ENCODE results near the gene LRRC73.

GRCh38 chr6:43515808-43516207 lies 5.7 kb upstream of the LRRC73 start:
- TF ChIP-seq EZH2 (IDR thresholded peaks at IDR 0.05; ENCODE audit: low read depth) = no peak
- TF ChIP-seq CTCF (conservative IDR thresholded peaks at IDR 0.05) = no peak

Measured in PC-9 (cell line).